ENCODE results near the gene CAB39. TPM values are rescaled to one million over a fixed set of nuclear protein-coding genes. Genes with fewer than 3 reads are reported as not detected.

Gene CAB39
- total RNA-seq, 1 donor, result 53.2 TPM

DNA sequence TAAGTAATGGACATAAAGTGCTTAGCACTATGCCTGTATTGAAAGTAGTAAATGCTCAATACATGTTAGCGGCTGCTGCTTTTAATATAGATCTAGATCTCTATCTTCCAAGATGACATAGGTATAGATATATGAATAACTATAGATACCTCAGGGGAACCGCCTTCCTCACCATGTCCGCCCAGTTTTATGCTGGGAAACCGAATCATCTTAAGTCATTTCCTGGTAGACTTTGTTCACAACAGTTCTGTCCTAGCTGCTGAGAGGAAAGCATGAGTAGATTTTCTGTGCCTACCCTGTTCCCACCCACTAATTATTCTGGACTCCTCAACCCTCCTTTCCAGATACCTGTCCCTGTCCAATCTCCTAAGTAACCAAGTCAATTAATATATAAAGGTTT lies 130.5 kb downstream of the CAB39 start:
- H3K4me2 ChIP-seq (ENCODE audit: insufficient read depth, low read length), result no peak overlapping the region
- no peak for DNase-seq (ENCODE audit: insufficient read length, low spot score, missing footprints)
- H3K79me2 ChIP-seq (ENCODE audit: insufficient read depth, low read length), result no peaks in the 10 kb centered on the region
- no peak overlapping the region for H3K4me3 ChIP-seq (ENCODE audit: insufficient read depth, low read length)
- H3K27ac ChIP-seq (ENCODE audit: low read depth, low read length), result no peak overlapping the region
- peaks cover 12% of the 10 kb centered on the region for H3K27me3 ChIP-seq (ENCODE audit: insufficient read depth, low read length)
- no peak overlapping the region for H2AFZ ChIP-seq (ENCODE audit: low read length)
- no peaks in the 10 kb centered on the region for H3K4me1 ChIP-seq (ENCODE audit: insufficient read depth, low read length)
- H3K36me3 ChIP-seq (ENCODE audit: insufficient read depth, low read length), result no peaks in the 10 kb centered on the region
- H4K20me1 ChIP-seq (ENCODE audit: insufficient read depth, low read length), result no peaks in the 10 kb centered on the region
- TF ChIP-seq CTCF (IDR thresholded peaks at IDR 0.05; ENCODE audit: extremely low read depth, low read depth, low read length), result no peak
- peaks cover 2% of the 10 kb centered on the region for H3K9me3 ChIP-seq (ENCODE audit: low read depth, low read length)

DNA sequence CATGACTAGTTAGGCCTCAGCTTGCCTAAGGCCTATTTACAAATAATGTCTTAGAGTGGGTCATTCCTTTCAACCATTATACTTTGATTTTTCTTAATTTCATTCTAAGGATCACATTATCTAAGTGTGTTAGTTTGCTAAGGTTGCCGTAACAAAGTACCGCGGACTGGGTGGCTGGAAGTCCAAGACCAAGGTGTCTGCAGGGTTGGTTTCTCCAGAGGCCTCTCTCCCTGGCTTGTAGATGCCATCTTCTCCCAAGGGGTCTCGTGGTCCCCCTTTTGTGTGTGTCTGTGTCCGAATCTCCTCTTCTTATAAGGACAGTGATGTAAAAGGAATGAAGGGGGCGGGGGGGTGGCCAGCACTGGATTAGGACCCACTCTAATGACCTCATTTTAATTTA lies 133.7 kb downstream of the CAB39 start:
- H3K4me1 ChIP-seq (ENCODE audit: insufficient read depth, low read length), result no peaks in the 10 kb centered on the region
- no peaks in the 10 kb centered on the region for H4K20me1 ChIP-seq (ENCODE audit: insufficient read depth, low read length)
- H3K36me3 ChIP-seq (ENCODE audit: insufficient read depth, low read length), result no peaks in the 10 kb centered on the region
- no peak overlapping the region for H3K27ac ChIP-seq (ENCODE audit: low read depth, low read length)
- H3K27me3 ChIP-seq (ENCODE audit: insufficient read depth, low read length), result peaks cover 12% of the 10 kb centered on the region
- no peaks in the 10 kb centered on the region for H3K9me3 ChIP-seq (ENCODE audit: low read depth, low read length)
- no peak overlapping the region for H2AFZ ChIP-seq (ENCODE audit: low read length)
- no peak overlapping the region for H3K4me3 ChIP-seq (ENCODE audit: insufficient read depth, low read length)
- no peak for TF ChIP-seq CTCF (IDR thresholded peaks at IDR 0.05; ENCODE audit: extremely low read depth, low read depth, low read length)
- no peak overlapping the region for H3K4me2 ChIP-seq (ENCODE audit: insufficient read depth, low read length)
- DNase-seq (ENCODE audit: insufficient read length, low spot score, missing footprints), result no peak
- H3K79me2 ChIP-seq (ENCODE audit: insufficient read depth, low read length), result no peaks in the 10 kb centered on the region

DNA sequence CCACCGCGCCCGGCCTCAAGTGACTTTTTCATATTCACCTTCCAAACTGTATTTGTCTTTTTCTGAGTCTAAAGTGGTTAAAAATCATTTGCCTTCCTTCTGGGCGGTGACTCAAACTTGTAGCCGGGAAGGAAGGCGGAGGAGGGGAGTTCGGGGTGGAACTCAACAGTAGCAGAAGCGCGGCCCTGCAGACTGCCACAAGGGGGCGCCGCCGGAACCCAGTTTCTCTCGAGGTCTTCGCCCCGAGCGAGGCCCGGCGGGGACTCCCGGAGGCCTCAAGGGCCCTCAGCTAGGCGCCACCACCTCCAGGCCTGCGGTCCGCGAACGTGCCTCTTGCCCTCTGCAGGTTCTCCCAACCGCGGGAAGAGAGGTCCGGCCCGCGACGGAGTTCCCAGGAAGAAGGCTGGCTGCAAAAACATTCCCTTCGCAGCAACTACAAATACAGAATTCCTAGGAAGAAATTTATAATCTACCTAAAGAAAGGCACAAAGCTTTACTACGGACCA lies 135.3 kb downstream of the CAB39 start:
- Histone ChIP-seq H3K27ac (ENCODE audit: low read depth, low read length) (no peak overlapping the region), H3K79me2 (ENCODE audit: insufficient read depth, low read length) (no peaks in the 10 kb centered on the region), H3K4me1 (ENCODE audit: insufficient read depth, low read length) (no peaks in the 10 kb centered on the region), H3K4me2 (ENCODE audit: insufficient read depth, low read length) (peak overlapping the region; percentile 78), H4K20me1 (ENCODE audit: insufficient read depth, low read length) (no peaks in the 10 kb centered on the region), H2AFZ (ENCODE audit: low read length) (peak overlapping the region; percentile 95), H3K4me3 (ENCODE audit: insufficient read depth, low read length) (peak overlapping the region; percentile 61), H3K27me3 (ENCODE audit: insufficient read depth, low read length) (peaks cover 19% of the 10 kb centered on the region), H3K9me3 (ENCODE audit: low read depth, low read length) (no peaks in the 10 kb centered on the region), H3K36me3 (ENCODE audit: insufficient read depth, low read length) (no peaks in the 10 kb centered on the region)
- DNase-seq (ENCODE audit: insufficient read length, low spot score, missing footprints), result peak; percentile 94
- TF ChIP-seq CTCF (IDR thresholded peaks at IDR 0.05; ENCODE audit: extremely low read depth, low read depth, low read length), result peak; percentile 90

GRCh38 chr2:230849633-230850357 lies 137.2 kb downstream of the CAB39 start:
- H3K4me3 ChIP-seq (ENCODE audit: insufficient read depth, low read length), result no peak overlapping the region
- no peaks in the 10 kb centered on the region for H3K9me3 ChIP-seq (ENCODE audit: low read depth, low read length)
- no peaks in the 10 kb centered on the region for H3K4me1 ChIP-seq (ENCODE audit: insufficient read depth, low read length)
- H4K20me1 ChIP-seq (ENCODE audit: insufficient read depth, low read length), result no peaks in the 10 kb centered on the region
- H3K27ac ChIP-seq (ENCODE audit: low read depth, low read length), result no peak overlapping the region
- H3K79me2 ChIP-seq (ENCODE audit: insufficient read depth, low read length), result no peaks in the 10 kb centered on the region
- H3K36me3 ChIP-seq (ENCODE audit: insufficient read depth, low read length), result no peaks in the 10 kb centered on the region
- peak; percentile 66 for DNase-seq (ENCODE audit: insufficient read length, low spot score, missing footprints)
- TF ChIP-seq CTCF (IDR thresholded peaks at IDR 0.05; ENCODE audit: extremely low read depth, low read depth, low read length), result peak; percentile 70
- peaks cover 22% of the 10 kb centered on the region for H3K27me3 ChIP-seq (ENCODE audit: insufficient read depth, low read length)
- H3K4me2 ChIP-seq (ENCODE audit: insufficient read depth, low read length), result no peak overlapping the region
- H2AFZ ChIP-seq (ENCODE audit: low read length), result no peak overlapping the region

Measured in osteoblast (primary cell).